ENCODE measurements around the gene HBP1.

DNA sequence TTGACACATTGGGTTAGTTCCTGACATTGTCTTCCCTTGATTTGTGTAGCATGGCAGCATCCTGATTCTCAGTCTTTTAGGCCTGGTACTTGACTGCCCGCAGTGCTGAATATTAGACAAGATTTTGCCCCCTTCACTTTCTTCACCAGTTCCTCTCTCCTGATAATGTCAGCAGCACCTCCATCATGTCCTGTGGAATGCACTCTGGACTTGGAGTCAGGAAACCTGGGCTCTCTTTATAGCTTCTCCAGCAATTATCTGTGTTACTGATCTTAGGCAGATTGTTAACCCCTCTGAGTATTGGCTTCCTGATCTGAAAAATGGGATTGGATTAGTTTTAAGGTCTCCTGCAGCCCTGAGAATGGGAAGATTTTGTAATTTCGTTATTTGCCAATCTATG, 19.0 kb downstream of the HBP1 start:
- TF ChIP-seq, protein P1, sequence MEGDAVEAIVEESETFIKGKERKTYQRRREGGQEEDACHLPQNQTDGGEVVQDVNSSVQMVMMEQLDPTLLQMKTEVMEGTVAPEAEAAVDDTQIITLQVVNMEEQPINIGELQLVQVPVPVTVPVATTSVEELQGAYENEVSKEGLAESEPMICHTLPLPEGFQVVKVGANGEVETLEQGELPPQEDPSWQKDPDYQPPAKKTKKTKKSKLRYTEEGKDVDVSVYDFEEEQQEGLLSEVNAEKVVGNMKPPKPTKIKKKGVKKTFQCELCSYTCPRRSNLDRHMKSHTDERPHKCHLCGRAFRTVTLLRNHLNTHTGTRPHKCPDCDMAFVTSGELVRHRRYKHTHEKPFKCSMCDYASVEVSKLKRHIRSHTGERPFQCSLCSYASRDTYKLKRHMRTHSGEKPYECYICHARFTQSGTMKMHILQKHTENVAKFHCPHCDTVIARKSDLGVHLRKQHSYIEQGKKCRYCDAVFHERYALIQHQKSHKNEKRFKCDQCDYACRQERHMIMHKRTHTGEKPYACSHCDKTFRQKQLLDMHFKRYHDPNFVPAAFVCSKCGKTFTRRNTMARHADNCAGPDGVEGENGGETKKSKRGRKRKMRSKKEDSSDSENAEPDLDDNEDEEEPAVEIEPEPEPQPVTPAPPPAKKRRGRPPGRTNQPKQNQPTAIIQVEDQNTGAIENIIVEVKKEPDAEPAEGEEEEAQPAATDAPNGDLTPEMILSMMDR (IDR thresholded peaks at IDR 0.05; ENCODE audit: insufficient read depth, low read length, poor library complexity, severe bottlenecking): no peak
- TF ChIP-seq EZH2phosphoT487 (conservative IDR thresholded peaks at IDR 0.05; ENCODE audit: low read length): no peak

Measured in SU-DHL-6 (cell line).